ENCODE data around the gene PLA2G6. TPM values are rescaled to one million over a fixed set of nuclear protein-coding genes. Genes with fewer than 3 reads are reported as not detected.

PLA2G6 gene
- total RNA-seq (10 to 100 TPM; 22.5 to 60.5 (median 39.4) TPM), polyA plus RNA-seq (10 to 100 TPM; 16.4 to 68.4 TPM)
- long read RNA-seq, donor 1, partial matches to known transcripts = 6 of 15 reads
- long read RNA-seq, donor 1, other reads (novel, unspliced or antisense) = 8 of 15 reads
- long read RNA-seq, donor 2, partial matches to known transcripts = 0 of 1 reads
- long read RNA-seq, donor 2, other reads (novel, unspliced or antisense) = 0 of 1 reads
- long read RNA-seq, donor 3, partial matches to known transcripts = 9 of 33 reads
- long read RNA-seq, donor 3, other reads (novel, unspliced or antisense) = 23 of 33 reads

GRCh38 chr22:38181453-38182200, at the start of gene PLA2G6:
TSS of gene PLA2G6 (minus strand) at chr22:38181830. CDS start at chr22:38169426, 12,404 bp downstream.
- no peak for TF ChIP-seq EP300 (IDR thresholded peaks at IDR 0.05)
- peak; percentile 55 for TF ChIP-seq POLR2A (IDR thresholded peaks at IDR 0.05)
- H3K36me3 ChIP-seq = no peaks in the 10 kb centered on the region
- H3K4me1 ChIP-seq (ENCODE audit: insufficient read depth) = peaks cover 13% of the 10 kb centered on the region
- intact Hi-C loops (cut with DNase I) = no loop called here
- 0% methylated on average over 47 to 48 of the region's 48 CpGs for WGBS, 3 donors
- H3K27me3 ChIP-seq = no peaks in the 10 kb centered on the region
- H3K9me3 ChIP-seq = no peaks in the 10 kb centered on the region
- peak within 1 kb of the TSS; percentile 60 for H3K4me3 ChIP-seq
- DNase-seq = peak; percentile 99
- H3K27ac ChIP-seq = peak within 1 kb of the TSS; percentile 64 to 86

- 39 to 63% (median 43%) methylated on average over 9 of the region's 9 CpGs for WGBS, 3 donors
- no peak for DNase-seq
- Histone ChIP-seq H3K4me3 (no peak overlapping the region), H3K27me3 (no peaks in the 10 kb centered on the region), H3K4me1 (ENCODE audit: insufficient read depth) (peaks cover 7% of the 10 kb centered on the region), H3K27ac (no peak overlapping the region), H3K36me3 (no peaks in the 10 kb centered on the region), H3K9me3 (no peaks in the 10 kb centered on the region)
- intact Hi-C loops (cut with DNase I) = no loop called here
- TF ChIP-seq EP300 (IDR thresholded peaks at IDR 0.05) = no peak
- no peak for TF ChIP-seq CTCF (IDR thresholded peaks at IDR 0.05)
- no peak for TF ChIP-seq POLR2A (IDR thresholded peaks at IDR 0.05)
Observed at GRCh38 chr22:38230916-38231315, 49.3 kb upstream of the PLA2G6 start.

GRCh38 chr22:38230108-38230825, 48.6 kb upstream of the PLA2G6 start:
- 66 to 93% (median 81%) methylated on average over 11 to 14 of the region's 15 CpGs for WGBS, 3 donors

GRCh38 chr22:38228873-38229740, 47.5 kb upstream of the PLA2G6 start:
- intact Hi-C loops (cut with DNase I) = no loop called here
- no peak overlapping the region for H3K4me3 ChIP-seq
- peaks cover 7% of the 10 kb centered on the region for H3K4me1 ChIP-seq (ENCODE audit: insufficient read depth)
- TF ChIP-seq EP300 (IDR thresholded peaks at IDR 0.05) = no peak
- TF ChIP-seq POLR2A (IDR thresholded peaks at IDR 0.05) = no peak
- no peak for TF ChIP-seq CTCF (IDR thresholded peaks at IDR 0.05)
- no peaks in the 10 kb centered on the region for H3K36me3 ChIP-seq
- no peak for DNase-seq
- H3K9me3 ChIP-seq = no peaks in the 10 kb centered on the region
- H3K27ac ChIP-seq = peak overlapping the region in 1 of 2 donors; percentile 20
- WGBS, 3 donors = 48 to 71% (median 69%) methylated on average over 13 to 14 of the region's 14 CpGs
- no peaks in the 10 kb centered on the region for H3K27me3 ChIP-seq

More at GRCh38 chr22:38230108-38230825, 48.6 kb upstream of the PLA2G6 start:
- intact Hi-C loops (cut with DNase I) = no loop called here
- no peaks in the 10 kb centered on the region for H3K27me3 ChIP-seq
- peak overlapping the region in 1 of 2 donors; percentile 66 for H3K27ac ChIP-seq
- H3K4me1 ChIP-seq (ENCODE audit: insufficient read depth) = peaks cover 7% of the 10 kb centered on the region
- peak in 1 of 3 donors; percentile 45 for TF ChIP-seq CTCF (IDR thresholded peaks at IDR 0.05)
- TF ChIP-seq POLR2A (IDR thresholded peaks at IDR 0.05) = no peak
- H3K36me3 ChIP-seq = no peaks in the 10 kb centered on the region
- no peak overlapping the region for H3K4me3 ChIP-seq
- H3K9me3 ChIP-seq = no peaks in the 10 kb centered on the region
- DNase-seq = no peak

Measured in ovary (tissue), 10 donors.